Gastrocnemius medialis (tissue), 4 donors: Measurements from ENCODE around the gene IRS2.

ENCODE experiments used
- CTCF ChIP-seq, 5 experiments: fragments of 450-650 bp in 3 of 5; fragments of 200-600 bp in 2 of 5; sonication (generic) in 2 of 5; IDR thresholded peaks in 4 of 5; conservative IDR thresholded peaks in 1 of 5; 1 replicate in 4 of 5; 2 replicates in 1 of 5; pipeline ENCODE4 v1.5.1; 2016 to 2019; ENCODE audit warnings: antibody characterized with exemption in 5 of 5, mild to moderate bottlenecking in 3 of 5, moderate library complexity in 3 of 5
- POLR2A ChIP-seq, 2 donors: fragments of 450-650 bp; IDR thresholded peaks; one replicate each; pipeline ENCODE4 v1.6.1; 2017; ENCODE audit warnings: antibody characterized with exemption in 2 of 2, mild to moderate bottlenecking in 2 of 2, moderate library complexity in 2 of 2

- TF ChIP-seq POLR2A (IDR thresholded peaks at IDR 0.05) (no peak), CTCF (IDR thresholded peaks at IDR 0.05 in 4 of 5, conservative IDR thresholded peaks at IDR 0.05 in 1 of 5) (no peak)
These were observed 6.4 kb downstream of the IRS2 start for GRCh38 chr13:109779876-109780510.
